Gastrocnemius medialis (tissue), 4 donors: ENCODE data around the gene AKAP10.

Experiments
- POLR2A ChIP-seq, 2 donors: fragments of 450-650 bp; IDR thresholded peaks; one replicate each; pipeline ENCODE4 v1.6.1; 2017; ENCODE audit warnings: antibody characterized with exemption in 2 of 2, mild to moderate bottlenecking in 2 of 2, moderate library complexity in 2 of 2
- TF ChIP-seq, protein P1 (sequence below), 5 experiments: fragments of 450-650 bp in 3 of 5; fragments of 200-600 bp in 2 of 5; sonication (generic) in 2 of 5; IDR thresholded peaks in 4 of 5; conservative IDR thresholded peaks in 1 of 5; 1 replicate in 4 of 5; 2 replicates in 1 of 5; pipeline ENCODE4 v1.5.1; 2016 to 2019; ENCODE audit warnings: antibody characterized with exemption in 5 of 5, mild to moderate bottlenecking in 3 of 5, moderate library complexity in 3 of 5

DNA sequence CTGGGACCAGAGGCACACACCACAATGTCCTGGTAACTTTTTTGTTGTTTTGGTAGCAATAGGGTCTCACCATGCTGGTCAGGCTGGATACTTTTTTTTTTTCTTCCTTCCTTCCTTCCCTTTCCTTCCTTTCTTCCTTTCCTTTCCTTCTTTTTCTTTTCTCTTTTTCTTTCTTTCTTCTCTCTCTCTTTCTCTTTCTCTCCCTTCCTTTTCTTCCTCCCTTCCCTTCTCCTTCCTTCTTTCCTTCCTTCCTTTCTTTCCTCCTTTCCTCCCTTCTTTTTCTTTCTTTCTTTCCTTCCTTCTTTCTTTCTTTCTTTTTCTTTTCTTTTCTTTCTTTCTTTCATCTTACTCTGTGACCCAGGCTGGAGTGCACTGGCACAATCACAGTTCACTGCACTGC lies 91.5 kb downstream of the AKAP10 start:
- TF ChIP-seq, protein P1, sequence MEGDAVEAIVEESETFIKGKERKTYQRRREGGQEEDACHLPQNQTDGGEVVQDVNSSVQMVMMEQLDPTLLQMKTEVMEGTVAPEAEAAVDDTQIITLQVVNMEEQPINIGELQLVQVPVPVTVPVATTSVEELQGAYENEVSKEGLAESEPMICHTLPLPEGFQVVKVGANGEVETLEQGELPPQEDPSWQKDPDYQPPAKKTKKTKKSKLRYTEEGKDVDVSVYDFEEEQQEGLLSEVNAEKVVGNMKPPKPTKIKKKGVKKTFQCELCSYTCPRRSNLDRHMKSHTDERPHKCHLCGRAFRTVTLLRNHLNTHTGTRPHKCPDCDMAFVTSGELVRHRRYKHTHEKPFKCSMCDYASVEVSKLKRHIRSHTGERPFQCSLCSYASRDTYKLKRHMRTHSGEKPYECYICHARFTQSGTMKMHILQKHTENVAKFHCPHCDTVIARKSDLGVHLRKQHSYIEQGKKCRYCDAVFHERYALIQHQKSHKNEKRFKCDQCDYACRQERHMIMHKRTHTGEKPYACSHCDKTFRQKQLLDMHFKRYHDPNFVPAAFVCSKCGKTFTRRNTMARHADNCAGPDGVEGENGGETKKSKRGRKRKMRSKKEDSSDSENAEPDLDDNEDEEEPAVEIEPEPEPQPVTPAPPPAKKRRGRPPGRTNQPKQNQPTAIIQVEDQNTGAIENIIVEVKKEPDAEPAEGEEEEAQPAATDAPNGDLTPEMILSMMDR (IDR thresholded peaks at IDR 0.05 in 4 of 5, conservative IDR thresholded peaks at IDR 0.05 in 1 of 5) = no peak
- TF ChIP-seq POLR2A (IDR thresholded peaks at IDR 0.05) = no peak
